H1 (cell line): ENCODE results near the gene VIPR2. TPM values are rescaled to one million over a fixed set of nuclear protein-coding genes. Genes with fewer than 3 reads are reported as not detected.

Experiments
- HDAC6 ChIP-seq: IDR thresholded peaks from one replicate; pipeline ENCODE4 v1.7.1; 2012; ENCODE audit warnings: low read depth, mild to moderate bottlenecking, inconsistent platforms, low read length, moderate library complexity
- polyA plus RNA-seq, 7 experiments: library from polyadenylated mRNA; depleted of rRNA in 3 of 7; stranded (reverse) in 5 of 7; unstranded in 2 of 7; fragments of >200 nt in 5 of 7; fragments of 200-250 nt in 2 of 7; gene quantifications; 1 replicate in 5 of 7; 2 replicates in 1 of 7; 4 replicates in 1 of 7; pipeline versions ENCODE4 v1.2.1 to v1.2.3, GENCODE V29; 2011 to 2013; ENCODE audit warnings: missing spikeins in 2 of 7, mixed read lengths in 2 of 7
- total RNA-seq: library from RNA; stranded (reverse); fragmentation: NEBNext Ultra II Directional; extraction: Animal tissue kit (Norgen Biotek cat#: 25700); gene quantifications from 2 replicates; pipeline ENCODE4 v1.2.1, GENCODE V29; 2021

Gene VIPR2
- total and polyA plus RNA-seq, 2 of the 8 experiments (the other 6 are each of a cell fraction or from before 2014, with no cell fraction given), result 2.4 to 6.3 TPM

- TF ChIP-seq HDAC6, result no peak
Observed at GRCh38 chr7:159119851-159120539, 24.7 kb downstream of the VIPR2 start (continued).
